Stomach (tissue), 4 donors: ENCODE measurements around the gene CLEC2L.

Source experiments
- POLR2A ChIP-seq, 4 donors: fragments of 450-650 bp; IDR thresholded peaks; one replicate each; pipeline ENCODE4 v1.6.1; 2016; ENCODE audit warnings: antibody characterized with exemption in 4 of 4, control low read depth in 2 of 4, mild to moderate bottlenecking in 1 of 4, moderate library complexity in 1 of 4
- TF ChIP-seq, protein P1 (sequence below), 7 experiments: fragments of 450-650 bp in 4 of 7; fragments of 200-600 bp in 3 of 7; sonication (generic) in 3 of 7; IDR thresholded peaks; one replicate each; pipeline ENCODE4 v1.5.1; 2016 to 2019; ENCODE audit warnings: antibody characterized with exemption in 7 of 7, control low read depth in 2 of 7, mild to moderate bottlenecking in 1 of 7

DNA sequence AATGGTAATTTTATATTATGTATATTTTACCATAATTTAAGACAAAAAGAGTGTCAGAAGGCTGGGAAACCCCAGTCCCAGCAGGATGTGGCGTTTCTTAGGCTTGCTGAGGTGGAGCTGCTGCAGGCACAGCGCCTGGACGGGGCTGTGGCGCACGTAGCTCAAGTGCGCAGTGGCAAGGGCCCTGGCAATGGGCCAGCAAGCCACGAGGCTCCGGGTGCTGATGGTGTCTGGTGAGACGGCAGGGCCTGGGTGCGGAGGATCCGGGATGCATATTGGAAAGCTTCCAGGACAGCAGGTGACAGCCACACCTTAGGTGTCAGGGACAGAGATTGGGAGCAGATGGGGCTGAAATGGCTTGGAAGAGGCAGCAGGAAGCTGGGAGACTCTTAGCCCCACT is 37.2 kb downstream of the CLEC2L start:
- TF ChIP-seq, protein P1, sequence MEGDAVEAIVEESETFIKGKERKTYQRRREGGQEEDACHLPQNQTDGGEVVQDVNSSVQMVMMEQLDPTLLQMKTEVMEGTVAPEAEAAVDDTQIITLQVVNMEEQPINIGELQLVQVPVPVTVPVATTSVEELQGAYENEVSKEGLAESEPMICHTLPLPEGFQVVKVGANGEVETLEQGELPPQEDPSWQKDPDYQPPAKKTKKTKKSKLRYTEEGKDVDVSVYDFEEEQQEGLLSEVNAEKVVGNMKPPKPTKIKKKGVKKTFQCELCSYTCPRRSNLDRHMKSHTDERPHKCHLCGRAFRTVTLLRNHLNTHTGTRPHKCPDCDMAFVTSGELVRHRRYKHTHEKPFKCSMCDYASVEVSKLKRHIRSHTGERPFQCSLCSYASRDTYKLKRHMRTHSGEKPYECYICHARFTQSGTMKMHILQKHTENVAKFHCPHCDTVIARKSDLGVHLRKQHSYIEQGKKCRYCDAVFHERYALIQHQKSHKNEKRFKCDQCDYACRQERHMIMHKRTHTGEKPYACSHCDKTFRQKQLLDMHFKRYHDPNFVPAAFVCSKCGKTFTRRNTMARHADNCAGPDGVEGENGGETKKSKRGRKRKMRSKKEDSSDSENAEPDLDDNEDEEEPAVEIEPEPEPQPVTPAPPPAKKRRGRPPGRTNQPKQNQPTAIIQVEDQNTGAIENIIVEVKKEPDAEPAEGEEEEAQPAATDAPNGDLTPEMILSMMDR (IDR thresholded peaks at IDR 0.05), result no peak
- no peak for TF ChIP-seq POLR2A (IDR thresholded peaks at IDR 0.05)
